ENCODE results near the gene HTR3B. TPM values are rescaled to one million over a fixed set of nuclear protein-coding genes. Genes with fewer than 3 reads are reported as not detected.

The HTR3B gene
- total RNA-seq, 4 donors from 2014 or later = not detected

GRCh38 chr11:113862435-113862834, 42.2 kb upstream of the HTR3B start:
- 72 to 75% methylated on average over 5 of the region's 5 CpGs for WGBS, 2 donors
- H3K27ac ChIP-seq = no peak overlapping the region
- no peaks in the 10 kb centered on the region for H3K9me3 ChIP-seq
- DNase-seq = no peak
- no peaks in the 10 kb centered on the region for H3K36me3 ChIP-seq
- H3K27me3 ChIP-seq = no peaks in the 10 kb centered on the region
- H3K4me3 ChIP-seq (replicated peaks in 1 of 3) = no peak overlapping the region
- no peaks in the 10 kb centered on the region for H3K4me1 ChIP-seq
- TF ChIP-seq CTCF (IDR thresholded peaks at IDR 0.05) (no peak), POLR2A (IDR thresholded peaks at IDR 0.05) (no peak)
- intact Hi-C loops (cut with DNase I) = no loop called here

DNA sequence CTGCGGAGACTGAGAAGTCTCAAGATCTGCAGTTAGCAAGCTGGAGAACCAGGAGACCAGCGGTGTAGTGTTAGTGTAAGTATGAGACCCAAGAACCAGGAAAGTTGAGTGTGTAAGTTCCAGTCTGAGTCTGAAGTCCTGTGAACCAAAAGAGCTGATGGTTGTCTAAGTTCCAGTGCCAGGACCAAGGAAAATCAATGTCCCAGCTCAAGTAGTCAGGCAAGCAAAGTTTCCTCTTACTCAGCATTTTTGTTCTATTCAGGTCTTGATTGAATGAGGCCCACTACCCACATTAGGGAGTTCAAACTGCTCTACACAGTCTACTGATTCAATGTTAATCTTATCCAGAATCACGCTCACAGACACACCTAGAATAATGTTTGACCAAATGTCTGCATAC, 40.2 kb upstream of the HTR3B start:
- H3K36me3 ChIP-seq = no peaks in the 10 kb centered on the region
- no peaks in the 10 kb centered on the region for H3K9me3 ChIP-seq
- no peak for DNase-seq
- intact Hi-C loops (cut with DNase I) = no loop called here
- no peaks in the 10 kb centered on the region for H3K4me1 ChIP-seq
- H3K27ac ChIP-seq = no peak overlapping the region
- 97 to 99% methylated on average over 3 of the region's 3 CpGs for WGBS, 2 donors
- H3K27me3 ChIP-seq = no peaks in the 10 kb centered on the region
- H3K4me3 ChIP-seq (replicated peaks in 1 of 3) = no peak overlapping the region
- TF ChIP-seq POLR2A (IDR thresholded peaks at IDR 0.05) (no peak), CTCF (IDR thresholded peaks at IDR 0.05) (no peak)

GRCh38 chr11:113865873-113866272, 38.7 kb upstream of the HTR3B start:
- Histone ChIP-seq H3K27ac (no peak overlapping the region), H3K4me3 (replicated peaks in 1 of 3) (no peak overlapping the region), H3K36me3 (no peaks in the 10 kb centered on the region), H3K4me1 (no peaks in the 10 kb centered on the region), H3K9me3 (no peaks in the 10 kb centered on the region), H3K27me3 (no peaks in the 10 kb centered on the region)
- DNase-seq = no peak
- intact Hi-C loops (cut with DNase I) = no loop called here
- TF ChIP-seq POLR2A (IDR thresholded peaks at IDR 0.05) (no peak), CTCF (IDR thresholded peaks at IDR 0.05) (no peak)
- 90 to 96% methylated on average over 8 of the region's 8 CpGs for WGBS, 2 donors

DNA sequence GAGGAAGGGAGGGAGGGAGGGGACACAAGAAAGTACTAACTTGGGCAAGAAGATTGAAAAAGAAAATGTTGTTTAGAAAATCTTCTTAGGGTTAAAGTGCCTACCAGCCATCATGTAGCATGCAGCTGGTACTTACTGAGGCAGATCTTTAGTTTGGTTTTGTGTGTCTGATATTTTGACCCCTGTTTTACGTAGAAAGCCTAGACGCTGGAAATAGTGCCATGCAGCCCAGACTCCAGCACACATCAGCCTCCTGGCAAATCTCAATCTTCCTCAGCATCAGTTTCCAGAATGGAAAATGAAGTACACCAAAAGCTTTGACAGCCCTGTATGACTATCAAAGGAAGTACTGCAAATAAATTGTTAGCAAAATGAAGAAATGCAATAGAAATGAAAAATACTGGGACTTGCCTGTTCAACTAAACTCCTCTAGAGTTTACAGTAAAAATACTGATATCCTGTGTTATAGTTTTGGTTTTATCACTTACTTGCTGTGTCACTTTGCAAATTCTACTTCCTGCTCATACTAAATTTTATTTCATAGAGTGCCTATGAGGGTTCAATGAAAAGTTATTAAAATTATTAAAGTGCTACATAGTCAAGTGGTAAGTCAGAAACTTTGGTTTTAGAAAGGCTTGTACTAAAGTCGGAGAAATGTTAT, 36.6 kb upstream of the HTR3B start:
- H3K9me3 ChIP-seq = no peaks in the 10 kb centered on the region
- no peaks in the 10 kb centered on the region for H3K36me3 ChIP-seq
- H3K27me3 ChIP-seq = no peaks in the 10 kb centered on the region
- no peak overlapping the region for H3K27ac ChIP-seq
- H3K4me1 ChIP-seq = peaks cover 3 to 6% of the 10 kb centered on the region in 2 donors
- no peak for DNase-seq
- TF ChIP-seq CTCF (IDR thresholded peaks at IDR 0.05) (no peak), POLR2A (IDR thresholded peaks at IDR 0.05) (no peak)
- WGBS, 2 donors = 86 to 92% methylated on average over 3 of the region's 3 CpGs
- no peak overlapping the region for H3K4me3 ChIP-seq (replicated peaks in 1 of 3)
- intact Hi-C loops (cut with DNase I) = no loop called here

DNA sequence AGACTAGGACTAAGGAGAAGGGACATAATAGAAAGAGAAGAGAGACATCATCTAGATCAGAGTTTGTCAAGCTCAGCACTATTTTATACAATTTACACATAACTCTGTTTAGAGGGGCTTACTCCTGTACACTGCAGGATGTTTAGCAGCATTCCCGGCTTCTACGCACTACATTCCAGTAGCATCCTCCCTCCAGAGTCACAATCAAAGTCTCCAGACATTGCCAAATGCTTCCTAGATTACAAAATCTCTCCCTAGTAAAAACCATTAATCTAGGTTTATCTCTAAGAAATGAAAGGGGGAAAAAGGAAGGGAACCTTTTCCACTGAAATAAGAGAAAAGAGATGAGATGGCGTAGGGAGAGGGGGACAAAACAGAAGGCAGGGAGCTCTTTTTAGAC, 33.3 kb upstream of the HTR3B start:
- intact Hi-C loops (cut with DNase I) = no loop called here
- H3K27me3 ChIP-seq = no peaks in the 10 kb centered on the region
- no peak overlapping the region for H3K27ac ChIP-seq

More for the DNA sequence above, 33.3 kb upstream of the HTR3B start:
- H3K4me1 ChIP-seq = peaks cover 8 to 9% of the 10 kb centered on the region in 2 donors
- TF ChIP-seq POLR2A (IDR thresholded peaks at IDR 0.05) = no peak
- no peak for TF ChIP-seq CTCF (IDR thresholded peaks at IDR 0.05)
- WGBS, 2 donors = 90 to 92% methylated on average over 3 of the region's 3 CpGs
- no peak for DNase-seq
- H3K9me3 ChIP-seq = no peaks in the 10 kb centered on the region
- H3K36me3 ChIP-seq = no peaks in the 10 kb centered on the region
- no peak overlapping the region for H3K4me3 ChIP-seq (replicated peaks in 1 of 3)

All from thyroid gland (tissue), 4 donors.